Activated CD4-positive, alpha-beta T cell treated with anti-CD3 and anti-CD28 coated beads for 24 hours (primary cell): ENCODE measurements around the gene WDR27.
"Not testable (repeated sequence)": the region's sequence is repeated elsewhere in the genome, so short reads cannot be mapped to it uniquely, and the experiment has no call there.

Experiments used
- DNase-seq, 2 donors: peaks; one replicate each; pipeline ENCODE4 v3.0.0-alpha.2; 2020; ENCODE audit warnings: low read depth in 2 of 2

WDR27 gene

GRCh38 chr6:169639653-169640278, 62.1 kb downstream of the WDR27 start:
- no peak for DNase-seq

- no peak for DNase-seq
These were observed 62.9 kb downstream of the WDR27 start for GRCh38 chr6:169638915-169639314.

GRCh38 chr6:169638388-169638787, 63.4 kb downstream of the WDR27 start:
- no peak for DNase-seq

GRCh38 chr6:169635345-169635744, 66.5 kb downstream of the WDR27 start:
- no peak for DNase-seq

- DNase-seq = no peak
These were observed 69.0 kb downstream of the WDR27 start for GRCh38 chr6:169632841-169633240.

DNA sequence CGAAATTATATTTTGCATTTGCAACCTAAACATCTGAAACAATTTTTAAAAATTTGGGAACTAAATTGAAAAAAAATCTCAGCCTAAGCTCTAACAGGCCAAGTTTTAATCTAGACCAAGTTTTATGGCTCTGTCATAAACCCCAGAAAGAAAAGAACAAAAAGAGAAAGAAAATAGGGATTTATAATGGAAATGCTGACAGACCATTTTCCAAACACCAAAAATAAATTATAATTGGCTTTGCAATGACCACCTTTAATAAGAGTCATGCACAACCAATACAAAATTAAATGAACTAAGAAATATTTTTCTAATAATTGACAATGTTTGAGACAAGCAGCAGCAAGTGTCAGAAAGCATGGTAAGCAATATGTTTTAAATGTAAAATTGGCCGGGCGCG, 72.6 kb downstream of the WDR27 start:
- DNase-seq = no peak

DNA sequence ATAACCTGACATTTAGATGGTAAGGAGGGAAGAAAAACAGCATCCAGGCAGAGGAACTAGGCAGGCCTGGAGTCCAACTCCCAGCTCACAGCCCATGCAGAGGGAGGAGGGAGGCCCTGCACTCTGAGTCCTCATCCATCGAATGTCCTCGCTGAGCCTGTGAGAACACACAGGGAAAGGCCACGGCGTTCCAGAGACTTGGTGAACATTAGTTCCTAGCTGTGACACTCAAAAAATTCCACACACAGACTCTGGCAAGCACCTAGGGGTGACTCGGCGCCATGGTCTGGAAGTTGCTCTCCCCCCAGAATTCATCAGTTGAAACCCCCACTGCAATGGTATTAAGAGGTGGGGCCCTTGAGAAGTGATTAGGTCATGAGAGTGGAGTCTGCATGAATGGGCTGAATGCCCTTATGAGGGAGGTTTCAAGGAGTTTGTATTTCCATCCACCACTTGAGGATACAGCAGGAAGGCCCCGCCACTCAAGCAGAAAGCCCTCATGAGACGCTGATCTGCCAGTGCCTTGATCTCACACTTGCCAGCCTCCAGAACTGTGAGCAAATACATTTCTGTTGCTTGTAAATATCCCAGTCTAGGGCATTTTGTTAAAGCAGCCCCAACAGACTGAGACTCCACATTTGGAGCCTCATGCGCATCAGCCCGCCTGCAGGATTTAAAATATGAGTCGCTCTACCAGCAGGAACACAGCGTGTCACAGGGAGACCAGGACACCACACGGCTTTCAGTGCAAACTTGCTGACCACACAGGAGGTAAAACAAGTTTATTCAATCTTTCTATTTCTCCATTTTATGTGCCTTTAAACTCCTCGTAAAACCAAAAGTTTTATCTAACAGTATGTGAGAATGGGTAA, 73.9 kb downstream of the WDR27 start:
- no peak for DNase-seq

GRCh38 chr6:169626649-169627048, 75.2 kb downstream of the WDR27 start:
- DNase-seq = no peak

DNA sequence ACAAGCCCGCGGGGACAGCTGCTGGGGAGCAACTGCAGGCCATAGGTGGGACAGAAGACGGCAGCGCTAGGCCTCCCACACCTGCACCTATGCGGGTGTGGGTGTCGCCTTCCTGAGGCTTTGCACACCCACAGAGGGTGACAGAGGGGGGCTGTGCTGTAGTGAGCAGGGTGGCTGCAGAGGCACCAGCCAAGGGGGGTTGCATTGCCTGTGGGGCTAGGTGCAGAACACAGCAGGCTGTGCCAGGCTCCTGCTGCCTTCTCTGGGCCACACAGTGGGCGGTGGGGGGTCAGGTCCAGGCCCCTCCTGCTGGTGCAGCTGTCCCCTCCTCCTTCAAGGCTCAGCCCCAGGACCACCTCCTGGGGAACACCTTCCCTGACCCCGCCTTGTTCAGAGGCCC, 75.7 kb downstream of the WDR27 start:
- DNase-seq = no peak

GRCh38 chr6:169625376-169625775, 76.5 kb downstream of the WDR27 start:
- no peak for DNase-seq

GRCh38 chr6:169624785-169625184, 77.0 kb downstream of the WDR27 start:
- no peak for DNase-seq

DNA sequence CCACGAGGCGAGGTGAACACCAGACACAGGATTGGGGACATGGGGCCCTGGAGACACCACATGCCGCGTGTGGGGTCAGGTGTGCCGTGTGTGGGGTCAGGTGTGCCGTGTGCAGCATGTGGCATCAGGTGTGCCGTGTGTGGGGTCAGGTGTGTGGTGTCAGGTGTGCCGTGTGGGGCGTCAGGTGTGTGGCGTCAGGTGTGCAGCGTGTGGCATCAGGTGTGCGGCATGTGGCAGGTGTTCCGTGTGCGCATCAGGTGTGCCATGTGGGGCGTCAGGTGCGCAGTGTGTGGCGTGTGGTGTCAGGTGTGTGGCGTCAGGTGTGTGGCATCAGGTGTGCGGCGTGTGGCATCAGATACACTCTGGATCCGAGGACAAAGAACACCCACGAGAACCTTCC, 77.9 kb downstream of the WDR27 start:
- no peak for DNase-seq

- no peak for DNase-seq
These were observed 78.5 kb downstream of the WDR27 start for GRCh38 chr6:169623343-169623742.

- DNase-seq = no peak
These were observed 79.2 kb downstream of the WDR27 start for GRCh38 chr6:169622618-169623017.

- DNase-seq = no peak
These were observed 80.5 kb downstream of the WDR27 start for GRCh38 chr6:169621311-169621710.

- no peak for DNase-seq
These were observed 81.4 kb downstream of the WDR27 start for GRCh38 chr6:169620171-169621130.

DNA sequence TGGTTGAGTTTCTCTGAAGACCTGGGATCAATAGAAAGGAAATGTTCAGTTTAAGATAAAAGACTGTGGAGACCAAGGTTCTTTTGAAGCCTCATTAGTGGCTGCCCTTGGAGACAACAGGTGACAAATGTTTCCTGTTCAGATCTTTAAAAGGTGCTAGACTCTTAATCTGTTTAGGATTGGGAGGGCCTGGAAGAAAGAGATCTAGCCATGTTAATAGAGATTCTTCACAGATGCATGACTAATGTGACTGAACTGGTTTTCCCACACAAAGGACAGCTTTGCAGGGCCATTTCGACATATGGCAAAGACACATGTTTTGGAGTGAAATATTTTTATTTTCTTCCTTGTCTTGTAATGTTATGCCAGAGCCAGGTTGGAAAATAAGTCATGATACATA, 82.2 kb downstream of the WDR27 start:
- no peak for DNase-seq

GRCh38 chr6:169618526-169619490, 83.0 kb downstream of the WDR27 start:
- no peak for DNase-seq

- no peak for DNase-seq
These were observed 84.3 kb downstream of the WDR27 start for GRCh38 chr6:169617562-169617961.

- DNase-seq = not testable (repeated sequence)
These were observed 93.2 kb downstream of the WDR27 start for GRCh38 chr6:169608609-169609008.

GRCh38 chr6:169604076-169604475, 97.8 kb downstream of the WDR27 start:
- no peak for DNase-seq
